A549 (cell line): ENCODE measurements around the gene IHH.

Source experiments
- CEBPB ChIP-seq, 2 experiments: fragments of >200 bp in 1 of 2; sonication (Bioruptor Twin) in 1 of 2; formaldehyde crosslinking in 1 of 2; IDR thresholded peaks; 2 replicates each; pipeline ENCODE4 v1.6.1; 2012 to 2016
- CHD4 ChIP-seq: fragments of 200-600 bp; sonication (generic); IDR thresholded peaks from 2 replicates; pipeline ENCODE4 v1.6.1; 2016; ENCODE audit warnings: antibody characterized with exemption, mild to moderate bottlenecking, borderline replicate concordance
- CTCF ChIP-seq: fragments of >200 bp; sonication (Bioruptor Twin); formaldehyde crosslinking; IDR thresholded peaks from 3 replicates; pipeline ENCODE4 v1.5.1; 2016
- EP300 ChIP-seq, 2 experiments: fragments of >200 bp; sonication (Bioruptor Twin); formaldehyde crosslinking; IDR thresholded peaks; 2 replicates in 1 of 2; 3 replicates in 1 of 2; pipeline ENCODE4 v1.6.1; 2016 to 2017
- ESRRA ChIP-seq: fragments of 150-350 bp; IDR thresholded peaks from 2 replicates; pipeline ENCODE4 v1.6.1; 2014; ENCODE audit warnings: mild to moderate bottlenecking, low read length, borderline replicate concordance
- HEYL ChIP-seq: fragments of 250-450 bp; sonication (Bioruptor Pico); IDR thresholded peaks from 2 replicates; pipeline ENCODE4 v1.8.0; 2021; ENCODE audit warnings: mild to moderate bottlenecking, moderate library complexity
- HOXA7 ChIP-seq: fragments of 250-450 bp; sonication (Bioruptor Pico); IDR thresholded peaks from 2 replicates; pipeline ENCODE4 v1.5.0; 2020; ENCODE audit warnings: mild to moderate bottlenecking, moderate library complexity
- HOXB5 ChIP-seq: fragments of 250-450 bp; sonication (Bioruptor Pico); IDR thresholded peaks from 2 replicates; pipeline ENCODE4 v1.5.0; 2020; ENCODE audit warnings: mild to moderate bottlenecking, moderate library complexity
- JUNB ChIP-seq: fragments of >200 bp; sonication (Bioruptor Twin); formaldehyde crosslinking; IDR thresholded peaks from 2 replicates; pipeline ENCODE4 v1.6.1; 2016
- REST ChIP-seq: fragments of 200-600 bp; sonication (generic); IDR thresholded peaks from 2 replicates; pipeline ENCODE4 v1.6.1; 2016; ENCODE audit warnings: antibody characterized with exemption, mild to moderate bottlenecking, moderate library complexity
- SMC3 ChIP-seq: fragments of >200 bp; sonication (Bioruptor Twin); formaldehyde crosslinking; IDR thresholded peaks from 3 replicates; pipeline ENCODE4 v1.6.1; 2018; ENCODE audit warnings: inconsistent platforms
- TF ChIP-seq, protein P1 (sequence below): fragments of >200 bp; sonication (Bioruptor Twin); formaldehyde crosslinking; IDR thresholded peaks from 3 replicates; pipeline ENCODE4 v1.6.1; 2016
- TF ChIP-seq, protein P2 (sequence below): IDR thresholded peaks from 2 replicates; pipeline ENCODE4 v1.6.1; 2012

DNA sequence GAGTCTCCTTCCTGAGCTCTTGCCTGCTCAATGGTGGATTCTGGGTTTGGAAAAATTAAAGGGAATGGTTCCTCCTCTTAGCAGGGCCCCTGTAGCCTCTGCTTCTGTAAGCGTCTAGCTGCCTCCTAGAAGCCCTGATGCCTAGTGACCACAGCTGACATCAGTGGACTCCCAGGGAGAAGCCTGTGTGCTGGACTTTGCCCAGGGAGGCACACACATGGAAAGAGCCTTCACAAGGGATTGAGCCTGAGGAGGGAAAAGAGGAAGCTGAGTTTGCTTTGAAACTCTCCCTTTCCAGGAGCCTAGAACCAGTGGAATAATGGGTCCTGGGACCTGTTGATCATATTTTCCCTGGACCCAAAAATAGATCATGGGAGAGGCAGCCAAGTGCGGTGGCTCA lies 18.0 kb downstream of the IHH start:
- TF ChIP-seq, protein P1, sequence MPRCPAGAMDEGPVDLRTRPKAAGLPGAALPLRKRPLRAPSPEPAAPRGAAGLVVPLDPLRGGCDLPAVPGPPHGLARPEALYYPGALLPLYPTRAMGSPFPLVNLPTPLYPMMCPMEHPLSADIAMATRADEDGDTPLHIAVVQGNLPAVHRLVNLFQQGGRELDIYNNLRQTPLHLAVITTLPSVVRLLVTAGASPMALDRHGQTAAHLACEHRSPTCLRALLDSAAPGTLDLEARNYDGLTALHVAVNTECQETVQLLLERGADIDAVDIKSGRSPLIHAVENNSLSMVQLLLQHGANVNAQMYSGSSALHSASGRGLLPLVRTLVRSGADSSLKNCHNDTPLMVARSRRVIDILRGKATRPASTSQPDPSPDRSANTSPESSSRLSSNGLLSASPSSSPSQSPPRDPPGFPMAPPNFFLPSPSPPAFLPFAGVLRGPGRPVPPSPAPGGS, result no peak
- TF ChIP-seq REST (no peak), HOXA7 (CRISPR knock-in tag) (no peak), CTCF (no peak), EP300 (IDR thresholded peaks at IDR 0.05) (no peak), CHD4 (no peak), HEYL (CRISPR knock-in tag) (no peak), JUNB (no peak), SMC3 (no peak), ESRRA (no peak), HOXB5 (CRISPR knock-in tag) (no peak), CEBPB (IDR thresholded peaks at IDR 0.05) (no peak)
- TF ChIP-seq, protein P2, sequence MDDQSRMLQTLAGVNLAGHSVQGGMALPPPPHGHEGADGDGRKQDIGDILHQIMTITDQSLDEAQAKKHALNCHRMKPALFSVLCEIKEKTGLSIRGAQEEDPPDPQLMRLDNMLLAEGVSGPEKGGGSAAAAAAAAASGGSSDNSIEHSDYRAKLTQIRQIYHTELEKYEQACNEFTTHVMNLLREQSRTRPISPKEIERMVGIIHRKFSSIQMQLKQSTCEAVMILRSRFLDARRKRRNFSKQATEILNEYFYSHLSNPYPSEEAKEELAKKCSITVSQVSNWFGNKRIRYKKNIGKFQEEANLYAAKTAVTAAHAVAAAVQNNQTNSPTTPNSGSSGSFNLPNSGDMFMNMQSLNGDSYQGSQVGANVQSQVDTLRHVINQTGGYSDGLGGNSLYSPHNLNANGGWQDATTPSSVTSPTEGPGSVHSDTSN, result no peak
